ENCODE data around the gene ATRX. TPM values are rescaled to one million over a fixed set of nuclear protein-coding genes. Genes with fewer than 3 reads are reported as not detected.

Gene ATRX
- total RNA-seq, 1 donor from 2014 or later, result 129 TPM

DNA sequence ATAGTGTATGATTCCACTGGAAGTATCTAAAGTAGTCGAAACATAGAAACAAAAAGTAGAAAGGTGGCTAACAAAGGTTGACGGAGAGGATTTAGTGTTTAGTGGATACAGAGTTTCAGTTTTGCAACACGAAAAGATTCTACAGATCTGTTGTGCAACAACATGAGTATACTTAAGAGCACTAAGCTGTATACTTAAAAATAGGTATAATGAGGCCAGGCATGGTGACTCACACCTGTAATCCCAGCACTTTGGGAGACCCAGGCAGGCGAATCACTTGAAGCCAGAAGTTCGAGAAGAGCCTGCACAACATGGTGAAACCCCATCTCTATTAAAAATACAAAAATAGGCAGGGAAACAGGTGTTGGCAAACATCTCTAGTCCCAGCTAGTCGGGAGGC, 7.9 kb upstream of the ATRX start:
- Histone ChIP-seq H3K79me2 (ENCODE audit: low read depth) (no peaks in the 10 kb centered on the region), H3K9me3 (ENCODE audit: low read depth) (no peaks in the 10 kb centered on the region), H3F3A (ENCODE audit: low read depth) (no peaks in the 10 kb centered on the region), H3K36me3 (no peaks in the 10 kb centered on the region), H3K4me3 (no peak overlapping the region), H3K27me3 (no peaks in the 10 kb centered on the region), H3K4me1 (no peaks in the 10 kb centered on the region), H2AFZ (replicated peaks) (no peak overlapping the region), H4K20me1 (ENCODE audit: low read depth) (no peaks in the 10 kb centered on the region), H3K27ac (no peak overlapping the region), H3K9ac (no peak overlapping the region), H3K4me2 (no peak overlapping the region)
- H3K27me3 Mint-ChIP-seq (ENCODE audit: insufficient read depth, low read depth), result peaks cover 2% of the 10 kb centered on the region
- no peaks in the 10 kb centered on the region for H3K36me3 Mint-ChIP-seq
- no peak overlapping the region for H3K4me3 Mint-ChIP-seq
- no peak for TF ChIP-seq EZH2phosphoT487 (IDR thresholded peaks at IDR 0.05)
- no peak for TF ChIP-seq EZH2 (IDR thresholded peaks at IDR 0.05)
- TF ChIP-seq, protein P1, sequence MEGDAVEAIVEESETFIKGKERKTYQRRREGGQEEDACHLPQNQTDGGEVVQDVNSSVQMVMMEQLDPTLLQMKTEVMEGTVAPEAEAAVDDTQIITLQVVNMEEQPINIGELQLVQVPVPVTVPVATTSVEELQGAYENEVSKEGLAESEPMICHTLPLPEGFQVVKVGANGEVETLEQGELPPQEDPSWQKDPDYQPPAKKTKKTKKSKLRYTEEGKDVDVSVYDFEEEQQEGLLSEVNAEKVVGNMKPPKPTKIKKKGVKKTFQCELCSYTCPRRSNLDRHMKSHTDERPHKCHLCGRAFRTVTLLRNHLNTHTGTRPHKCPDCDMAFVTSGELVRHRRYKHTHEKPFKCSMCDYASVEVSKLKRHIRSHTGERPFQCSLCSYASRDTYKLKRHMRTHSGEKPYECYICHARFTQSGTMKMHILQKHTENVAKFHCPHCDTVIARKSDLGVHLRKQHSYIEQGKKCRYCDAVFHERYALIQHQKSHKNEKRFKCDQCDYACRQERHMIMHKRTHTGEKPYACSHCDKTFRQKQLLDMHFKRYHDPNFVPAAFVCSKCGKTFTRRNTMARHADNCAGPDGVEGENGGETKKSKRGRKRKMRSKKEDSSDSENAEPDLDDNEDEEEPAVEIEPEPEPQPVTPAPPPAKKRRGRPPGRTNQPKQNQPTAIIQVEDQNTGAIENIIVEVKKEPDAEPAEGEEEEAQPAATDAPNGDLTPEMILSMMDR (IDR thresholded peaks at IDR 0.05), result no peak
- DNase-seq (ENCODE audit: low spot score), result no peak
- no peak overlapping the region for H3K27ac Mint-ChIP-seq
- no peaks in the 10 kb centered on the region for H3K4me1 Mint-ChIP-seq
- peaks cover 5% of the 10 kb centered on the region for H3K9me3 Mint-ChIP-seq

GRCh38 chrX:77788050-77788449, 2.0 kb upstream of the ATRX start:
- Histone ChIP-seq H3K27ac (no peak overlapping the region), H3K9me3 (ENCODE audit: low read depth) (no peaks in the 10 kb centered on the region), H3K4me3 (no peak overlapping the region), H3K27me3 (no peaks in the 10 kb centered on the region), H4K20me1 (ENCODE audit: low read depth) (peaks cover 18% of the 10 kb centered on the region), H3K36me3 (no peaks in the 10 kb centered on the region), H3F3A (ENCODE audit: low read depth) (no peaks in the 10 kb centered on the region), H3K4me1 (no peaks in the 10 kb centered on the region), H3K4me2 (no peak overlapping the region), H3K9ac (no peak overlapping the region), H3K79me2 (ENCODE audit: low read depth) (peaks cover 35% of the 10 kb centered on the region), H2AFZ (replicated peaks) (peak overlapping the region; percentile 72)
- no peak for DNase-seq (ENCODE audit: low spot score)
- H3K36me3 Mint-ChIP-seq, result peaks cover 3% of the 10 kb centered on the region
- TF ChIP-seq EZH2 (IDR thresholded peaks at IDR 0.05), result no peak
- no peak overlapping the region for H3K27ac Mint-ChIP-seq
- peaks cover 10% of the 10 kb centered on the region for H3K9me3 Mint-ChIP-seq
- no peak overlapping the region for H3K4me3 Mint-ChIP-seq
- H3K4me1 Mint-ChIP-seq, result no peaks in the 10 kb centered on the region
- H3K27me3 Mint-ChIP-seq (ENCODE audit: insufficient read depth, low read depth), result peaks cover 5% of the 10 kb centered on the region

DNA sequence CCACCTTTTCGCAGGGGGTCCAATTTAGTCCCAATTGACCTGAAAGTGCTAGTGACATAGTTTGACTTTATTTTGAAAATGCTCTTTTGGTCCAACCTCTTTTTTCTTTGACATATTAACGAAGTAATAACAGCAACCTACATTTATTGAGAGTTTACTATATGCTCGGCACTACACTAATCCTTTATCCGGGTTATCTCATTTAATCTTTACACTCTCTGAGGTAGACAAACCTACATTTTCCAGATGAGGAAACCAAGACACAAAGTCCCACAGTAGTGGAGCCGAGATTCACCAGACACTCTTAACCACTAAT, 307 bp upstream of the ATRX start:
- no peak for DNase-seq (ENCODE audit: low spot score)
- TF ChIP-seq, protein P1 (IDR thresholded peaks at IDR 0.05), result no peak
- TF ChIP-seq EZH2 (IDR thresholded peaks at IDR 0.05) (no peak), EZH2phosphoT487 (IDR thresholded peaks at IDR 0.05) (no peak)
- H3K4me2 ChIP-seq, result no peak overlapping the region
- H3K4me1 ChIP-seq, result no peaks in the 10 kb centered on the region
- H3K4me3 ChIP-seq, result peak overlapping the region; percentile 80
- peak overlapping the region; percentile 100 for H3K27ac Mint-ChIP-seq
- H2AFZ ChIP-seq (replicated peaks), result peak overlapping the region; percentile 20
- peaks cover 53% of the 10 kb centered on the region for H3K79me2 ChIP-seq (ENCODE audit: low read depth)
- H3K36me3 Mint-ChIP-seq, result peaks cover 8% of the 10 kb centered on the region
- peak overlapping the region; percentile 98 for H3K27ac ChIP-seq
- H3K9me3 ChIP-seq (ENCODE audit: low read depth), result no peaks in the 10 kb centered on the region
- H3K36me3 ChIP-seq, result no peaks in the 10 kb centered on the region
- no peaks in the 10 kb centered on the region for H3K4me1 Mint-ChIP-seq
- H3K9me3 Mint-ChIP-seq, result peaks cover 14% of the 10 kb centered on the region
- no peaks in the 10 kb centered on the region for H3F3A ChIP-seq (ENCODE audit: low read depth)
- peaks cover 35% of the 10 kb centered on the region for H4K20me1 ChIP-seq (ENCODE audit: low read depth)
- peak overlapping the region; percentile 100 for H3K4me3 Mint-ChIP-seq
- H3K27me3 Mint-ChIP-seq (ENCODE audit: insufficient read depth, low read depth), result peaks cover 3% of the 10 kb centered on the region
- no peaks in the 10 kb centered on the region for H3K27me3 ChIP-seq
- H3K9ac ChIP-seq, result no peak overlapping the region

DNA sequence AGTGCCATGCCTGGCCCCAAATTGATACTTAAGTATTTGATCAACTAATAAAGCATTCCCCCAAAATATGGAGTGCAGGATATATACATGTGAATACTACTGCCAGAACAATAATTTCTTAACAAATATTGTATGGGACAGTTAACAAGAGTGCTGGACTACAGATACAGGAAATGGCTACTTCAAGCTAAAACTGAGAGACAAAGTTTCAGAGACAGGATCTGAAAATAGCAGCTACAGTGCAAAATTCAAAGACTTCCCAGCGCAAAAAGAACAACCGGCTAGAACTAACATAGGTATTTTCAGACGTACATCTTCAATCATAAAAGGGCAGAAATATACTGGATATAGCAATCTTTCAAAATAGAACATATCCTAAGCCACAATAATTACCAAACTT, 6.3 kb downstream of the ATRX start:
- Histone ChIP-seq H3K9ac (no peak overlapping the region), H3K36me3 (no peaks in the 10 kb centered on the region), H3K27ac (no peak overlapping the region), H3K4me1 (no peaks in the 10 kb centered on the region), H3K4me3 (no peak overlapping the region), H2AFZ (replicated peaks) (no peak overlapping the region), H3K4me2 (no peak overlapping the region), H3F3A (ENCODE audit: low read depth) (no peaks in the 10 kb centered on the region), H3K9me3 (ENCODE audit: low read depth) (peaks cover 5% of the 10 kb centered on the region), H4K20me1 (ENCODE audit: low read depth) (peaks cover 78% of the 10 kb centered on the region), H3K27me3 (no peaks in the 10 kb centered on the region), H3K79me2 (ENCODE audit: low read depth) (peaks cover 100% of the 10 kb centered on the region)
- no peak for DNase-seq (ENCODE audit: low spot score)
- H3K27ac Mint-ChIP-seq, result no peak overlapping the region
- no peaks in the 10 kb centered on the region for H3K4me1 Mint-ChIP-seq
- peaks cover 42% of the 10 kb centered on the region for H3K9me3 Mint-ChIP-seq
- H3K4me3 Mint-ChIP-seq, result no peak overlapping the region
- TF ChIP-seq, protein P1 (IDR thresholded peaks at IDR 0.05), result no peak
- TF ChIP-seq EZH2phosphoT487 (IDR thresholded peaks at IDR 0.05) (no peak), EZH2 (IDR thresholded peaks at IDR 0.05) (no peak)
- no peaks in the 10 kb centered on the region for H3K27me3 Mint-ChIP-seq (ENCODE audit: insufficient read depth, low read depth)
- H3K36me3 Mint-ChIP-seq, result peaks cover 24% of the 10 kb centered on the region
